C4-2B (cell line): ENCODE data around the gene HIP1.
"Not testable (repeated sequence)": the region's sequence is repeated elsewhere in the genome, so short reads cannot be mapped to it uniquely, and the experiment has no call there.

Experiments used
- ZFX ChIP-seq: fragments of 450-650 bp; IDR thresholded peaks from 2 replicates; pipeline ENCODE4 v1.6.1; 2017
- TF ChIP-seq, protein P1 (sequence below): fragments of 450-650 bp; conservative IDR thresholded peaks from 2 replicates; pipeline ENCODE4 v1.5.1; 2017; ENCODE audit warnings: mild to moderate bottlenecking

DNA sequence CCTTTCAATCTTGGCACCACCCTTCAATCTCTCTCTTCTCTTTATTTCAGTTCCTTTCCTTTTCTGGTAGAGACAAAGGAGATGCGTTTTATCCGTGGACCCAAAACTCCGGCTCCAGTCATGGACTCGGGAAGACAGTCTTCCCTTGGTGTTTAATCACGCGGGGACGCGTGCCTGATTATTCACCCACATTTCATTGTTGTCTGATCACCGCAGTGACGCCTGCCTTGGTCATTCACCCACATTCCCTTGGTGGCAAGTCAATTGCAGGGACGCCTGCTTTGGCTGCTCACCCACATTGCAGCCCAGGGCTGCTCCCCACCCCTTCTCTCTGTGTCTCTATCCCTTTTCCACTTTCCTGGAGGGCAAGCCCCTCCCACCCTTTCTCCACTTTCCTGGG, 40.8 kb upstream of the HIP1 start:
- TF ChIP-seq, protein P1, sequence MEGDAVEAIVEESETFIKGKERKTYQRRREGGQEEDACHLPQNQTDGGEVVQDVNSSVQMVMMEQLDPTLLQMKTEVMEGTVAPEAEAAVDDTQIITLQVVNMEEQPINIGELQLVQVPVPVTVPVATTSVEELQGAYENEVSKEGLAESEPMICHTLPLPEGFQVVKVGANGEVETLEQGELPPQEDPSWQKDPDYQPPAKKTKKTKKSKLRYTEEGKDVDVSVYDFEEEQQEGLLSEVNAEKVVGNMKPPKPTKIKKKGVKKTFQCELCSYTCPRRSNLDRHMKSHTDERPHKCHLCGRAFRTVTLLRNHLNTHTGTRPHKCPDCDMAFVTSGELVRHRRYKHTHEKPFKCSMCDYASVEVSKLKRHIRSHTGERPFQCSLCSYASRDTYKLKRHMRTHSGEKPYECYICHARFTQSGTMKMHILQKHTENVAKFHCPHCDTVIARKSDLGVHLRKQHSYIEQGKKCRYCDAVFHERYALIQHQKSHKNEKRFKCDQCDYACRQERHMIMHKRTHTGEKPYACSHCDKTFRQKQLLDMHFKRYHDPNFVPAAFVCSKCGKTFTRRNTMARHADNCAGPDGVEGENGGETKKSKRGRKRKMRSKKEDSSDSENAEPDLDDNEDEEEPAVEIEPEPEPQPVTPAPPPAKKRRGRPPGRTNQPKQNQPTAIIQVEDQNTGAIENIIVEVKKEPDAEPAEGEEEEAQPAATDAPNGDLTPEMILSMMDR: not testable (repeated sequence)
- not testable (repeated sequence) for TF ChIP-seq ZFX
